ENCODE data around the gene CISD3. TPM values are rescaled to one million over a fixed set of nuclear protein-coding genes. Genes with fewer than 3 reads are reported as not detected.

Gene CISD3
- total RNA-seq, 1 donor: 6.5 TPM

DNA sequence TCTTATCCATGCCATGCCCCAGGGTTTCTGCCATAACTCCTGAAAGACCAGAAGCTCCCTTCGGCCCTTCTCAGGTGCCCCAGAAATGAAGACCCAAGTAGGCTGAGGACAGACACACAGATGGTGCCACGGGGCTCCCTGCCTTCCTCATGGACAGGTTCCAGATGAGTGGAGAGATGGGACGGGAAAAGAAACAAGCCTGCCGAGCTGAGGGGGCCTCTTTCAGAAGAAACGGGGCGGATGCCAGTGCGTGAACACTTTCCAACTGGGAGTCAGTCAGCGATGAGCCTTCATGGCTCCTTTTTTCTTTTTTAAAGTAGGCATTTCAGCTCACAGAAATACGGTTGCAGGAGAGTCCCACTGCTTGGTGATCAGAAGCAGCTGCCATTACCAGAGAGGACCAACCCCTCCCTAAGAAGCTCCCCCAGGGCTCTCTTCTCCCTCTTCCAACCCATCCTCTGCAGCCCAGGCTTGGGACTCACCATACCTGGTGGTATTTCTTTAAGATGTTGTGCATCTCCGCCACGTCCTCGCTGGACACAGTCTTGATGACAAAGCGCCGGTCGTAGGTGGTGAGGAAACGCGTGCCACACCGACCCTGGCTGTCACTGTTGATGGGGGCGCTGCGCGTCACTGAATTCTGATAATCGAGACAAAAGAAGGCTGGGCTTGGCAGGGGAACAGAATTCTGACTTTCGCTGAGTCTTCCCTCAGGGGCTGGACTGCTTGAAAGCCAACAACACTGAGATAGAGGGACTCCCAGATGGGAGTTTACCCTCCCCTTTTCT lies 50.0 kb downstream of the CISD3 start:
- H3K4me3 ChIP-seq (ENCODE audit: low read depth, low read length): no peak overlapping the region
- TF ChIP-seq, protein P1, sequence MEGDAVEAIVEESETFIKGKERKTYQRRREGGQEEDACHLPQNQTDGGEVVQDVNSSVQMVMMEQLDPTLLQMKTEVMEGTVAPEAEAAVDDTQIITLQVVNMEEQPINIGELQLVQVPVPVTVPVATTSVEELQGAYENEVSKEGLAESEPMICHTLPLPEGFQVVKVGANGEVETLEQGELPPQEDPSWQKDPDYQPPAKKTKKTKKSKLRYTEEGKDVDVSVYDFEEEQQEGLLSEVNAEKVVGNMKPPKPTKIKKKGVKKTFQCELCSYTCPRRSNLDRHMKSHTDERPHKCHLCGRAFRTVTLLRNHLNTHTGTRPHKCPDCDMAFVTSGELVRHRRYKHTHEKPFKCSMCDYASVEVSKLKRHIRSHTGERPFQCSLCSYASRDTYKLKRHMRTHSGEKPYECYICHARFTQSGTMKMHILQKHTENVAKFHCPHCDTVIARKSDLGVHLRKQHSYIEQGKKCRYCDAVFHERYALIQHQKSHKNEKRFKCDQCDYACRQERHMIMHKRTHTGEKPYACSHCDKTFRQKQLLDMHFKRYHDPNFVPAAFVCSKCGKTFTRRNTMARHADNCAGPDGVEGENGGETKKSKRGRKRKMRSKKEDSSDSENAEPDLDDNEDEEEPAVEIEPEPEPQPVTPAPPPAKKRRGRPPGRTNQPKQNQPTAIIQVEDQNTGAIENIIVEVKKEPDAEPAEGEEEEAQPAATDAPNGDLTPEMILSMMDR (IDR thresholded peaks at IDR 0.05; ENCODE audit: insufficient read depth, low read length): no peak

DNA sequence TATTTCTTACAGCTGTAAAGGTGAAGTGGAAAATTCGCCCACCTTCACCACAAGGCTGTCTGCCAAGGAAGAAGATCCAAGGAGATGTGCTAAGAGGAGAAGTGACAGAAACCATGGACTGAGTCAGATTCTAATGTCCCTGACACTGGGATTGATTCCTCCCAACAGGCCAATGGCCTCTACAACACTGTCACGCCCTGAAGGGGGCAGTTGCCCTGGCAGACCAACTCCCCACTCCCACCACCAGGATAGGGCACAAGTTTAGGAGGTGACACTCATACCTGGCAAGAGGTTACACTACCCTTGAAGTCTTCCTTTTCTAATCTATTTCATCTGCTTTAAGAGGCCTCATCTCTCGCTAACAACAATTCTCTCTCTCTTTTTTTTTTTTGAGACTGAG lies 53.1 kb downstream of the CISD3 start:
- H3K4me3 ChIP-seq (ENCODE audit: low read depth, low read length): no peak overlapping the region
- TF ChIP-seq, protein P1 (IDR thresholded peaks at IDR 0.05; ENCODE audit: insufficient read depth, low read length): no peak
- no peak for DNase-seq (ENCODE audit: low read depth)

More for the DNA sequence above, 50.0 kb downstream of the CISD3 start:
- no peak for DNase-seq (ENCODE audit: low read depth)

Small RNA genes lying within 50 kb of the gene (small RNA-seq; reads per million reads assigned to genes)
- gene MIR4726 (not detected), gene MIR4734 (not detected), gene RNA5SP440 (0.25 reads per million), gene RNU6-866P (not detected)

Other genes starting within 250 kb of the CISD3 start
- gene SRCIN1, start 124.4 kb upstream of the CISD3 start, total RNA-seq (ENCODE audit: low replicate concordance): not detected in 2 replicates
- gene EPOP, start 55.4 kb upstream of the CISD3 start, total RNA-seq (ENCODE audit: low replicate concordance): 0.99 and 5.0 TPM in 2 replicates
- 19.1 and 38.7 TPM in 2 replicates for gene MLLT6, start 25.1 kb upstream of the CISD3 start, total RNA-seq (ENCODE audit: low replicate concordance)
- gene PCGF2, start 18.0 kb downstream of the CISD3 start, total RNA-seq (ENCODE audit: low replicate concordance): 2.9 and 4.8 TPM in 2 replicates
- gene PSMB3, start 22.4 kb downstream of the CISD3 start, total RNA-seq (ENCODE audit: low replicate concordance): 78.7 and 293 TPM in 2 replicates
- 25.2 and 56.8 TPM in 2 replicates for gene PIP4K2B, start 69.2 kb downstream of the CISD3 start, total RNA-seq (ENCODE audit: low replicate concordance)
- 10.4 and 27.8 TPM in 2 replicates for gene CWC25, start 95.0 kb downstream of the CISD3 start, total RNA-seq (ENCODE audit: low replicate concordance)
- 638 and 2,401 TPM in 2 replicates for gene RPL23, start 123.4 kb downstream of the CISD3 start, total RNA-seq (ENCODE audit: low replicate concordance)
- gene LASP1, start 139.7 kb downstream of the CISD3 start, total RNA-seq (ENCODE audit: low replicate concordance): 65.6 and 174 TPM in 2 replicates
- gene FBXO47, start 237.1 kb downstream of the CISD3 start, total RNA-seq (ENCODE audit: low replicate concordance): under 0.01 TPM in 1 of 2 replicates, not detected in the other

All from fibroblast of the aortic adventitia (primary cell).